Vagina (tissue), 2 donors: Measurements from ENCODE around the gene ERBIN.

Source experiments
- CTCF ChIP-seq, 3 experiments: fragments of 450-650 bp in 2 of 3; fragments of 200-600 bp in 1 of 3; sonication (generic) in 1 of 3; IDR thresholded peaks; one replicate each; pipeline ENCODE4 v1.5.1; 2017 to 2019; ENCODE audit warnings: antibody characterized with exemption in 3 of 3, mild to moderate bottlenecking in 2 of 3, moderate library complexity in 2 of 3
- POLR2A ChIP-seq, 2 donors: fragments of 450-650 bp; IDR thresholded peaks; one replicate each; pipeline ENCODE4 v1.6.1; 2017; ENCODE audit warnings: antibody characterized with exemption in 2 of 2, mild to moderate bottlenecking in 2 of 2, moderate library complexity in 2 of 2
- POLR2AphosphoS5 ChIP-seq, 2 donors: sonication (generic); formaldehyde crosslinking; IDR thresholded peaks; one replicate each; pipeline ENCODE4 v1.9.0; 2017; ENCODE audit warnings: antibody characterized with exemption in 2 of 2, mild to moderate bottlenecking in 2 of 2, low read depth in 1 of 2; ENCODE audit not compliant: insufficient read depth in 1 of 2

GRCh38 chr5:65876970-65877369, 49.4 kb upstream of the ERBIN start:
- TF ChIP-seq POLR2A (IDR thresholded peaks at IDR 0.05) (no peak), CTCF (IDR thresholded peaks at IDR 0.05) (no peak), POLR2AphosphoS5 (IDR thresholded peaks at IDR 0.05; ENCODE audit: insufficient read depth in 1 of 2, low read depth in 1 of 2) (no peak)
